B cell (primary cell): ENCODE measurements around the gene HOXA10. TPM values are rescaled to one million over a fixed set of nuclear protein-coding genes. Genes with fewer than 3 reads are reported as not detected.

Experiments used
- ATAC-seq: fragments of 200-7000 bp; cut with Tn5 transposase; one replicate; pipeline ENCODE4 v1.10.0; 2021; ENCODE audit warnings: low read depth, mild to moderate bottlenecking, moderate number of reproducible peaks, moderate library complexity
- CTCF ChIA-PET: fragments of 350-600 bp; sonication (Branson Sonifier 250); formaldehyde crosslinking; loops from one replicate; lab custom pipeline; 2021; ENCODE audit warnings: antibody characterized with exemption, inconsistent platforms; lab: Charles Lee
- POLR2A ChIA-PET: fragments of 350-600 bp; sonication (Branson Sonifier 250); formaldehyde crosslinking; loops from one replicate; lab custom pipeline; 2021; ENCODE audit warnings: antibody characterized with exemption; lab: Charles Lee
- DNase-seq: peaks from one replicate; pipeline ENCODE4 v3.0.0; 2013
- H2AFZ ChIP-seq: 2 replicates; pipeline ENCODE4 v1.6.1; 2012; ENCODE audit warnings: mild to moderate bottlenecking, low read depth, low read length; ENCODE audit not compliant: insufficient read depth, poor library complexity, severe bottlenecking
- H3K27ac ChIP-seq, 2 donors: 1 replicate in 1 of 2; 2 replicates in 1 of 2; pipeline ENCODE4 v1.5.1; 2012 to 2013; ENCODE audit warnings: low read length in 2 of 2, mild to moderate bottlenecking in 2 of 2, moderate library complexity in 1 of 2
- H3K27me3 ChIP-seq, 4 experiments: fragments of 200-600 bp in 1 of 4; sonication (generic) in 1 of 4; replicated peaks in 1 of 4; 1 replicate in 2 of 4; 2 replicates in 2 of 4; pipeline versions ENCODE4 v1.6.1 to v1.7.0; 2013 to 2016; ENCODE audit warnings: low read length in 3 of 4, mild to moderate bottlenecking in 2 of 4, mixed read lengths in 1 of 4, moderate library complexity in 1 of 4; ENCODE audit not compliant: insufficient read depth in 4 of 4, control insufficient read depth in 3 of 4; ENCODE audit errors: control extremely low read depth in 1 of 4
- H3K36me3 ChIP-seq, 2 experiments: replicated peaks in 1 of 2; 1 replicate in 1 of 2; 2 replicates in 1 of 2; pipeline versions ENCODE4 v1.6.1 to v1.7.1; 2013; ENCODE audit warnings: low read length in 1 of 2; ENCODE audit not compliant: insufficient read depth in 2 of 2, control insufficient read depth in 1 of 2; ENCODE audit errors: control extremely low read depth in 1 of 2, extremely low read depth in 1 of 2
- H3K4me1 ChIP-seq, 2 donors: fragments of 200-600 bp in 1 of 2; sonication (generic) in 1 of 2; 1 replicate in 1 of 2; 2 replicates in 1 of 2; pipeline versions ENCODE4 v1.5.1 to v1.6.1; 2013 to 2017; ENCODE audit warnings: low read length in 2 of 2; ENCODE audit not compliant: control insufficient read depth in 2 of 2, insufficient read depth in 2 of 2
- H3K4me2 ChIP-seq: replicated peaks from 2 replicates; pipeline ENCODE3; 2012; ENCODE audit warnings: mild to moderate bottlenecking, low read depth, low read length; ENCODE audit not compliant: poor library complexity, severe bottlenecking
- H3K4me3 ChIP-seq, 5 experiments: fragments of 200-600 bp in 1 of 5; sonication (generic) in 1 of 5; 1 replicate in 3 of 5; 2 replicates in 2 of 5; pipeline versions ENCODE4 v1.5.1 to v1.7.0; 2011 to 2016; ENCODE audit warnings: low read length in 4 of 5, mild to moderate bottlenecking in 4 of 5, low read depth in 2 of 5, control low read depth in 1 of 5, moderate library complexity in 1 of 5; ENCODE audit not compliant: insufficient read depth in 1 of 5; ENCODE audit errors: control extremely low read depth in 1 of 5, extremely low read depth in 1 of 5
- H3K79me2 ChIP-seq: fragments of 200-600 bp; sonication (generic); one replicate; pipeline ENCODE4 v1.6.0; 2016; ENCODE audit warnings: low read length; ENCODE audit not compliant: control insufficient read depth, insufficient read depth
- H3K9ac ChIP-seq: fragments of 200-600 bp; sonication (generic); 2 replicates; pipeline ENCODE4 v1.6.1; 2017; ENCODE audit warnings: mild to moderate bottlenecking, low read length, moderate library complexity
- H3K9me3 ChIP-seq, 3 donors: one replicate each; pipeline versions ENCODE4 v1.6.1 to v1.7.1; 2013; ENCODE audit warnings: low read length in 2 of 3; ENCODE audit not compliant: control insufficient read depth in 2 of 3, insufficient read depth in 1 of 3; ENCODE audit errors: control extremely low read depth in 1 of 3
- H4K20me1 ChIP-seq: 2 replicates; pipeline ENCODE4 v1.6.0; 2012; ENCODE audit warnings: mild to moderate bottlenecking, low read length; ENCODE audit not compliant: insufficient read depth, control insufficient read depth, poor library complexity, severe bottlenecking
- H3K27ac Mint-ChIP-seq: one replicate; pipeline ENCODE4 v1.8.0; 2021; ENCODE audit warnings: mixed read lengths
- H3K27me3 Mint-ChIP-seq: one replicate; pipeline ENCODE4 v1.8.0; 2021; ENCODE audit warnings: mixed read lengths
- H3K4me1 Mint-ChIP-seq: one replicate; pipeline ENCODE4 v1.8.0; 2021; ENCODE audit warnings: mixed read lengths
- H3K4me3 Mint-ChIP-seq: one replicate; pipeline ENCODE4 v1.8.0; 2021; ENCODE audit warnings: mixed read lengths
- H3K9me3 Mint-ChIP-seq: one replicate; pipeline ENCODE4 v1.8.0; 2022; ENCODE audit warnings: mixed read lengths; ENCODE audit not compliant: insufficient read depth
- EZH2 ChIP-seq: IDR thresholded peaks from 2 replicates; pipeline ENCODE4 v1.6.1; 2012; ENCODE audit warnings: borderline replicate concordance, low read depth, mild to moderate bottlenecking, moderate library complexity, low read length; ENCODE audit not compliant: insufficient read depth, poor library complexity, severe bottlenecking
- WGBS: methylation state at CpG from one replicate; pipeline ENCODE4 v1.1.5; 2013; ENCODE audit warnings: missing lambda C conversion rate; ENCODE audit not compliant: insufficient coverage; 5-methylcytosine and 5-hydroxymethylcytosine counted together
- intact Hi-C: fragments of 100-400 bp; cut with micrococcal nuclease; formaldehyde crosslinking; loops from one replicate; pipeline ENCODE4 v1.10.0; 2022
- polyA plus RNA-seq: library from polyadenylated mRNA; depleted of rRNA; stranded (reverse); fragments of >200 nt; gene quantifications from 2 replicates; pipeline ENCODE4 v1.2.3, GENCODE V29; 2012
- total RNA-seq, 2 donors: library from RNA; stranded (reverse); fragments of 120-200 nt in 1 of 2; gene quantifications; 1 replicate in 1 of 2; 2 replicates in 1 of 2; pipeline versions ENCODE4 v1.2.3 to v1.2.4, GENCODE V29; 2013 to 2022
- TF ChIP-seq, protein P1 (sequence below): fragments of 200-600 bp; IDR thresholded peaks from one replicate; pipeline ENCODE4 v1.8.0; 2022; ENCODE audit warnings: antibody characterized with exemption, mild to moderate bottlenecking

HOXA10 gene
- total and polyA plus RNA-seq, 2 donors (not counting 1 experiment from before 2014, with no cell fraction given), result not detected

DNA sequence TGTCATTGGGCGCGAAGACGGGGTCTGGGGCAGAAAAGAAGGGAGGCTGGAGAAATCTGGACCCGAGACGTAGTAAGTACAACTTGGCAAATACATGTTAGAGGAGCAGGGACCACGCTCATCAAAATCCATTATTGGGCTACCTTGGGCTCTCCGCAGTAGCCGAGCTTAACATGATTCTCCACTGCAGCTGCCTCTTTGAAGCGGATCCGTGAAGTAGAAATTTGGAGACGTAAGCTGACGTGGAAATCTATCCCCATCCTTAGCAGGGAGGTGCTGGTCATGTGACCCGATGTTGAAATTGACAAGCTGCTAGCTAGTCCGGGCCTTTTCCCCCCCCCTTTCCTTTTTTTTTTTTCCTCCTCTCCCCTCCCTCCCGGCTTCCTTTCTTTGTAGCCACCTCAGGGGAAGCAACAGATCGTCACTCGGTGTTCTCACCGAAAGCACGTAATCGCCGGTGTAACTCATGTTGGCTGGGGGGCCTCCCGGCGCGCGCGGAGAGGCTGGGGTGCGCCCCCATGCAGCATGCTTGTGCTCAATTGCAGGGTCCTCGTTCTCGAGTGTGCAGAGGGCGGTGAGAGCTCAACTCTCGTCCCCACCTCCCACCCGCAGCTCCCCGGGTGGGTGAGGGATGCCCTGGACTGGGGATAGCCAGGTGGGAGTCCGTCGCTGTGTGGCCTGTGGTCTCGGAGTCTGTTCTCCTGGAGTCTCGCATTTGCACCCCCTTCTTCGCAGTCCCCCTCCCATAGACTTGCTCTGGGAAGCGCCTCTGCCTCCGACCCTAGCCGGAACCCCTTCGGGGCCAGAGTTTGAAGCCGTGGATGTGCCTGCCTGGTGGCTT lies 11.1 kb upstream of the HOXA10 start, which contains the start of gene HOXA11:
Gene HOXA11, minus strand, starts transcription at position 220 of the 841 bp plus-strand sequence. Its CDS starts 88 bp downstream, at position 132.
- H4K20me1 ChIP-seq, result no peaks in the 10 kb centered on the region

More for the DNA sequence above, 11.1 kb upstream of the HOXA10 start, which contains the start of gene HOXA11:
- peak; percentile 62 for DNase-seq
- CTCF ChIA-PET, result interaction anchor here (0.7 to 5.9 kb wide), 5 partner anchors 11 to 57 kb away, joined by 3 to 28 read pairs (median 11); partner anchors contain the start of gene HOXA13
- Histone ChIP-seq H3K36me3 (no peaks in the 10 kb centered on the region), H3K4me3 (peak within 1 kb of the TSS in 4 of 5 experiments; percentile 11 to 28 (median 19)), H3K9ac (peak within 1 kb of the TSS; percentile 26), H3K4me2 (peak within 1 kb of the TSS; percentile 71), H3K27me3 (peaks cover 0 to 96% (median 80%) of the 10 kb centered on the region in 4 experiments), H3K79me2 (no peaks in the 10 kb centered on the region), H3K4me1 (peaks cover 50 to 71% of the 10 kb centered on the region in 2 donors), H2AFZ (peak within 1 kb of the TSS; percentile 36), H3K27ac (no peak within 1 kb of the TSS), H3K9me3 (peaks cover 0 to 75% (median 9%) of the 10 kb centered on the region in 3 donors)
- Mint-ChIP-seq H3K4me1 (peaks cover 41% of the 10 kb centered on the region), H3K27me3 (peaks cover 77% of the 10 kb centered on the region), H3K9me3 (no peaks in the 10 kb centered on the region), H3K27ac (peak within 1 kb of the TSS; percentile 77), H3K4me3 (peak within 1 kb of the TSS; percentile 78)
- ATAC-seq, result no peak
- 16% methylated on average over 35 of the region's 43 CpGs for WGBS
- TF ChIP-seq, protein P1, sequence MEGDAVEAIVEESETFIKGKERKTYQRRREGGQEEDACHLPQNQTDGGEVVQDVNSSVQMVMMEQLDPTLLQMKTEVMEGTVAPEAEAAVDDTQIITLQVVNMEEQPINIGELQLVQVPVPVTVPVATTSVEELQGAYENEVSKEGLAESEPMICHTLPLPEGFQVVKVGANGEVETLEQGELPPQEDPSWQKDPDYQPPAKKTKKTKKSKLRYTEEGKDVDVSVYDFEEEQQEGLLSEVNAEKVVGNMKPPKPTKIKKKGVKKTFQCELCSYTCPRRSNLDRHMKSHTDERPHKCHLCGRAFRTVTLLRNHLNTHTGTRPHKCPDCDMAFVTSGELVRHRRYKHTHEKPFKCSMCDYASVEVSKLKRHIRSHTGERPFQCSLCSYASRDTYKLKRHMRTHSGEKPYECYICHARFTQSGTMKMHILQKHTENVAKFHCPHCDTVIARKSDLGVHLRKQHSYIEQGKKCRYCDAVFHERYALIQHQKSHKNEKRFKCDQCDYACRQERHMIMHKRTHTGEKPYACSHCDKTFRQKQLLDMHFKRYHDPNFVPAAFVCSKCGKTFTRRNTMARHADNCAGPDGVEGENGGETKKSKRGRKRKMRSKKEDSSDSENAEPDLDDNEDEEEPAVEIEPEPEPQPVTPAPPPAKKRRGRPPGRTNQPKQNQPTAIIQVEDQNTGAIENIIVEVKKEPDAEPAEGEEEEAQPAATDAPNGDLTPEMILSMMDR, result no peak
- TF ChIP-seq EZH2, result peak; percentile 50
- intact Hi-C loops, result loop anchor here (2.0 to 5.0 kb wide), 2 partner anchors 20 to 33 kb away; partner anchors contain the start of gene HOXA3
- POLR2A ChIA-PET, result no interaction called here
